GM12878 (cell line): ENCODE data around the gene DLL1. TPM values are rescaled to one million over a fixed set of nuclear protein-coding genes. Genes with fewer than 3 reads are reported as not detected.

Experiments used
- ATAC-seq: fragments of 200-7000 bp; cut with Tn5 transposase; 3 replicates; pipeline ENCODE4 v1.9.1; 2020; ENCODE audit warnings: mild to moderate bottlenecking, moderate library complexity
- BruUV-seq: library from RNA; stranded (reverse); fragments of 400-500 nt; replicated peaks from 2 replicates; lab custom pipeline; 2021; lab: Mats Ljungman, UMichigan
- CTCF ChIA-PET: fragments of 300-600 bp; sonication (Branson Sonifier 250); formaldehyde crosslinking; extraction: SDS; loops from one replicate; lab custom pipeline; 2021; ENCODE audit warnings: inconsistent platforms; lab: Yijun Ruan, JAX
- POLR2A ChIA-PET: fragments of 350-600 bp; formaldehyde crosslinking; extraction: SDS; loops from one replicate; lab custom pipeline; 2021; ENCODE audit warnings: inconsistent platforms; lab: Charles Lee
- RAD21 ChIA-PET: fragments of 300-600 bp; sonication (Branson Sonifier 250); formaldehyde crosslinking; loops from one replicate; lab custom pipeline; 2023; ENCODE audit warnings: antibody characterized with exemption; ENCODE audit not compliant: unreplicated experiment; lab: Charles Lee
- SMC1A ChIA-PET: fragments of 300-600 bp; sonication (Branson Sonifier 250); formaldehyde crosslinking; loops from one replicate; lab custom pipeline; 2023; ENCODE audit not compliant: unreplicated experiment, uncharacterized antibody; lab: Charles Lee
- DNase-seq: peaks from one replicate; pipeline ENCODE4 v3.0.0-alpha.2; 2011; ENCODE audit warnings: low read depth, low spot score
- FAIRE-seq: peaks from 3 replicates; lab custom pipeline; 2011; peaks lifted over from hg19 to GRCh38; lab: Jason Lieb, UNC
- H2AFZ ChIP-seq: 2 replicates; pipeline ENCODE4 v1.6.0; 2011; ENCODE audit warnings: low read depth, low read length, control low read depth; ENCODE audit not compliant: control insufficient read depth
- H3K27ac ChIP-seq: 2 replicates; pipeline ENCODE4 v1.5.1; 2011; ENCODE audit warnings: control low read depth; ENCODE audit not compliant: control insufficient read depth, insufficient read depth
- H3K27me3 ChIP-seq, 2 experiments: replicated peaks in 1 of 2; 2 replicates each; pipeline versions ENCODE4 v1.6.0 to v1.6.1; 2011; ENCODE audit warnings: low read length in 1 of 2; ENCODE audit not compliant: control insufficient read depth in 2 of 2, insufficient read depth in 2 of 2
- H3K36me3 ChIP-seq, 2 experiments: 2 replicates each; pipeline ENCODE4 v1.5.1; 2011; ENCODE audit warnings: low read length in 1 of 2; ENCODE audit not compliant: control insufficient read depth in 2 of 2, insufficient read depth in 2 of 2
- H3K4me1 ChIP-seq: 2 replicates; pipeline ENCODE4 v1.6.1; 2011; ENCODE audit warnings: mild to moderate bottlenecking, low read length, moderate library complexity, mixed read lengths; ENCODE audit not compliant: control insufficient read depth, insufficient read depth
- H3K4me2 ChIP-seq: 2 replicates; pipeline ENCODE4 v1.6.0; 2011; ENCODE audit warnings: control low read depth; ENCODE audit not compliant: control insufficient read depth, insufficient read depth
- H3K4me3 ChIP-seq: fragments of 200-600 bp; sonication (generic); 2 replicates; pipeline ENCODE4 v1.5.1; 2016
- H3K79me2 ChIP-seq: 2 replicates; pipeline ENCODE4 v1.6.0; 2011; ENCODE audit warnings: low read length; ENCODE audit not compliant: control insufficient read depth, insufficient read depth
- H3K9ac ChIP-seq: 2 replicates; pipeline ENCODE4 v1.8.0; 2011; ENCODE audit warnings: low read length, control low read depth, mixed read lengths; ENCODE audit not compliant: control insufficient read depth, insufficient read depth
- H3K9me3 ChIP-seq: replicated peaks from 3 replicates; pipeline ENCODE4 v1.5.1; 2011; ENCODE audit warnings: mild to moderate bottlenecking, low read length; ENCODE audit not compliant: control insufficient read depth, insufficient read depth
- H4K20me1 ChIP-seq: 2 replicates; pipeline ENCODE4 v1.6.0; 2011; ENCODE audit not compliant: control insufficient read depth, insufficient read depth
- BMI1 ChIP-seq: fragments of 450-650 bp; IDR thresholded peaks from 2 replicates; pipeline ENCODE4 v1.6.1; 2016; ENCODE audit warnings: mild to moderate bottlenecking, moderate library complexity, borderline replicate concordance
- BRCA1 ChIP-seq: IDR thresholded peaks from 2 replicates; pipeline ENCODE4 v1.6.1; 2011; ENCODE audit warnings: low read depth, low read length, improper control_type of control experiment
- CBFB ChIP-seq: IDR thresholded peaks from 2 replicates; pipeline ENCODE4 v1.6.1; 2016; ENCODE audit warnings: antibody characterized with exemption, low read depth
- DPF2 ChIP-seq: fragments of 450-650 bp; IDR thresholded peaks from 2 replicates; pipeline ENCODE4 v1.6.1; 2017; ENCODE audit warnings: mild to moderate bottlenecking
- EGR1 ChIP-seq, 2 experiments: IDR thresholded peaks; 1 replicate in 1 of 2; 2 replicates in 1 of 2; pipeline ENCODE4 v1.6.1; 2011 to 2012; ENCODE audit warnings: low read depth in 2 of 2, low read length in 2 of 2, borderline replicate concordance in 1 of 2, mild to moderate bottlenecking in 1 of 2, moderate library complexity in 1 of 2
- FOXM1 ChIP-seq: IDR thresholded peaks from 2 replicates; pipeline ENCODE4 v1.6.1; 2012; ENCODE audit warnings: low read depth, mild to moderate bottlenecking, inconsistent platforms, low read length, moderate library complexity
- LARP7 ChIP-seq: fragments of 450-650 bp; IDR thresholded peaks from 2 replicates; pipeline ENCODE4 v1.6.1; 2017; ENCODE audit warnings: mild to moderate bottlenecking
- MEF2B ChIP-seq: fragments of 450-650 bp; IDR thresholded peaks from 2 replicates; pipeline ENCODE4 v1.6.1; 2018; ENCODE audit warnings: mild to moderate bottlenecking, moderate library complexity; ENCODE audit not compliant: partially characterized antibody, poor library complexity, severe bottlenecking
- NFIC ChIP-seq: IDR thresholded peaks from 2 replicates; pipeline ENCODE4 v1.6.1; 2012; ENCODE audit warnings: low read depth, mild to moderate bottlenecking, inconsistent platforms, low read length, moderate library complexity
- SIN3A ChIP-seq: IDR thresholded peaks from 2 replicates; pipeline ENCODE4 v1.6.1; 2012; ENCODE audit warnings: low read depth, low read length, improper control_type of control experiment
- WGBS: methylation state at CpG from one replicate; pipeline ENCODE4 v1.1.6; 2016; ENCODE audit warnings: low lambda C conversion rate; ENCODE audit not compliant: insufficient replicate concordance, insufficient coverage; ENCODE audit errors: missing lambda C conversion rate; 5-methylcytosine and 5-hydroxymethylcytosine counted together
- in situ Hi-C: fragments of 300-500 bp; cut with MboI; formaldehyde crosslinking; loops from 9 replicates; pipeline ENCODE4 v1.14.3; 2018; ENCODE audit warnings: mixed read lengths
- intact Hi-C: fragments of 100-400 bp; cut with micrococcal nuclease; formaldehyde crosslinking; loops from one replicate; pipeline ENCODE4 v1.14.2; 2022; ENCODE audit not compliant: unreplicated experiment
- polyA plus RNA-seq, 11 experiments: library from polyadenylated mRNA; depleted of rRNA in 4 of 11; unstranded in 6 of 11; stranded (reverse) in 5 of 11; fragments of >200 nt; fragmentation: Nextera tagmentation in 4 of 11; fragmentation: Illumina TruSeq in 1 of 11; extraction: Ambion mirVana in 4 of 11; extraction: Trizol in 1 of 11; gene quantifications; 1 replicate in 1 of 11; 2 replicates in 10 of 11; pipeline versions ENCODE4 v1.2.1 to v1.2.3, GENCODE V29; 2011 to 2016; ENCODE audit warnings: inconsistent platforms in 2 of 11, missing spikeins in 2 of 11, low read depth in 1 of 11
- total RNA-seq, 4 experiments: library from RNA; depleted of rRNA in 3 of 4; stranded (reverse); fragments of >200 nt in 3 of 4; fragmentation: Illumina TruSeq in 1 of 4; extraction: Trizol in 1 of 4; gene quantifications; 2 replicates each; pipeline versions ENCODE4 v1.2.1 to v1.2.3, GENCODE V29; 2013 to 2021
- TF ChIP-seq, protein P1 (sequence below): IDR thresholded peaks from 2 replicates; pipeline ENCODE4 v1.6.1; 2012; ENCODE audit warnings: low read depth, low read length, improper control_type of control experiment
- TF ChIP-seq, protein P2 (sequence below): fragments of 450-650 bp; IDR thresholded peaks from 2 replicates; pipeline ENCODE4 v1.6.1; 2017; ENCODE audit warnings: mild to moderate bottlenecking, low read depth, inconsistent platforms; ENCODE audit not compliant: poor library complexity, severe bottlenecking
- TF ChIP-seq, protein P3 (sequence below): fragments of 450-650 bp; formaldehyde crosslinking; IDR thresholded peaks from 2 replicates; pipeline ENCODE4 v1.4.0; 2022; ENCODE audit warnings: mild to moderate bottlenecking, moderate library complexity
- TF ChIP-seq, protein P4 (sequence below): IDR thresholded peaks from 2 replicates; pipeline ENCODE4 v1.6.1; 2012; ENCODE audit warnings: low read length, inconsistent platforms

DLL1 gene
- total and polyA plus RNA-seq, 10 of the 15 experiments (the other 5 are each of a cell fraction or from before 2014, with no cell fraction given) = 0.02 to 0.80 (median 0.19) TPM

GRCh38 chr6:170291271-170292110, 613 bp upstream of the DLL1 start:
- no peak overlapping the region for H3K9ac ChIP-seq
- ATAC-seq (peak; percentile 62), DNase-seq (no peak), FAIRE-seq (no peak)
- H3K4me2 ChIP-seq = peak overlapping the region; percentile 82
- intact Hi-C loops (loop anchor here (2.0 to 10.0 kb wide), 2 partner anchors 19 to 457 kb away; no protein-coding TSS in a partner anchor), in situ Hi-C loops (no loop called here)
- H3K9me3 ChIP-seq = no peaks in the 10 kb centered on the region
- H3K4me1 ChIP-seq = peaks cover 27% of the 10 kb centered on the region
- RAD21 ChIA-PET = interaction anchor here (0.6 to 2.1 kb wide), 11 partner anchors 14 to 460 kb away, joined by 3 to 11 read pairs (median 4); no protein-coding TSS in a partner anchor
- CTCF ChIA-PET = interaction anchor here (0.6 to 2.2 kb wide), 4 partner anchors 17 to 460 kb away, joined by 3 to 5 read pairs (median 4); no protein-coding TSS in a partner anchor
- WGBS = 2% methylated on average over 72 of the region's 87 CpGs
- peaks cover 11 to 46% of the 10 kb centered on the region in 2 experiments for H3K27me3 ChIP-seq
- H3K79me2 ChIP-seq = no peaks in the 10 kb centered on the region
- POLR2A ChIA-PET = no interaction called here
- no TSS peak for BruUV-seq
- no peak overlapping the region for H2AFZ ChIP-seq
- H3K4me3 ChIP-seq = peak overlapping the region; percentile 46; the same call in 1 of the 2 replicates
- H4K20me1 ChIP-seq = no peaks in the 10 kb centered on the region
- SMC1A ChIA-PET = interaction anchor here (1.3 to 2.0 kb wide), 4 partner anchors 19 to 460 kb away, joined by 4 to 7 read pairs (median 5); no protein-coding TSS in a partner anchor
- H3K36me3 ChIP-seq = no peaks in the 10 kb centered on the region
- H3K27ac ChIP-seq = no peak overlapping the region
- peak; percentile 26 for TF ChIP-seq MEF2B
- TF ChIP-seq EGR1 (IDR thresholded peaks at IDR 0.05; ENCODE audit: borderline replicate concordance in 1 of 2, low read depth in 2 of 2, low read length in 2 of 2) = 0 out of 3 replicates have a peak, but pooled peaks of 1 of the 2 experiments have one; percentile 9
- no peak for TF ChIP-seq BRCA1
- no peak for TF ChIP-seq CBFB
- TF ChIP-seq, protein P1, sequence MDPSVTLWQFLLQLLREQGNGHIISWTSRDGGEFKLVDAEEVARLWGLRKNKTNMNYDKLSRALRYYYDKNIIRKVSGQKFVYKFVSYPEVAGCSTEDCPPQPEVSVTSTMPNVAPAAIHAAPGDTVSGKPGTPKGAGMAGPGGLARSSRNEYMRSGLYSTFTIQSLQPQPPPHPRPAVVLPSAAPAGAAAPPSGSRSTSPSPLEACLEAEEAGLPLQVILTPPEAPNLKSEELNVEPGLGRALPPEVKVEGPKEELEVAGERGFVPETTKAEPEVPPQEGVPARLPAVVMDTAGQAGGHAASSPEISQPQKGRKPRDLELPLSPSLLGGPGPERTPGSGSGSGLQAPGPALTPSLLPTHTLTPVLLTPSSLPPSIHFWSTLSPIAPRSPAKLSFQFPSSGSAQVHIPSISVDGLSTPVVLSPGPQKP = no peak
- TF ChIP-seq SIN3A = no peak
- TF ChIP-seq, protein P2, sequence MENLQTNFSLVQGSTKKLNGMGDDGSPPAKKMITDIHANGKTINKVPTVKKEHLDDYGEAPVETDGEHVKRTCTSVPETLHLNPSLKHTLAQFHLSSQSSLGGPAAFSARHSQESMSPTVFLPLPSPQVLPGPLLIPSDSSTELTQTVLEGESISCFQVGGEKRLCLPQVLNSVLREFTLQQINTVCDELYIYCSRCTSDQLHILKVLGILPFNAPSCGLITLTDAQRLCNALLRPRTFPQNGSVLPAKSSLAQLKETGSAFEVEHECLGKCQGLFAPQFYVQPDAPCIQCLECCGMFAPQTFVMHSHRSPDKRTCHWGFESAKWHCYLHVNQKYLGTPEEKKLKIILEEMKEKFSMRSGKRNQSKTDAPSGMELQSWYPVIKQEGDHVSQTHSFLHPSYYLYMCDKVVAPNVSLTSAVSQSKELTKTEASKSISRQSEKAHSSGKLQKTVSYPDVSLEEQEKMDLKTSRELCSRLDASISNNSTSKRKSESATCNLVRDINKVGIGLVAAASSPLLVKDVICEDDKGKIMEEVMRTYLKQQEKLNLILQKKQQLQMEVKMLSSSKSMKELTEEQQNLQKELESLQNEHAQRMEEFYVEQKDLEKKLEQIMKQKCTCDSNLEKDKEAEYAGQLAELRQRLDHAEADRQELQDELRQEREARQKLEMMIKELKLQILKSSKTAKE = no peak
- TF ChIP-seq NFIC = no peak
- no peak for TF ChIP-seq BMI1
- TF ChIP-seq, protein P3, sequence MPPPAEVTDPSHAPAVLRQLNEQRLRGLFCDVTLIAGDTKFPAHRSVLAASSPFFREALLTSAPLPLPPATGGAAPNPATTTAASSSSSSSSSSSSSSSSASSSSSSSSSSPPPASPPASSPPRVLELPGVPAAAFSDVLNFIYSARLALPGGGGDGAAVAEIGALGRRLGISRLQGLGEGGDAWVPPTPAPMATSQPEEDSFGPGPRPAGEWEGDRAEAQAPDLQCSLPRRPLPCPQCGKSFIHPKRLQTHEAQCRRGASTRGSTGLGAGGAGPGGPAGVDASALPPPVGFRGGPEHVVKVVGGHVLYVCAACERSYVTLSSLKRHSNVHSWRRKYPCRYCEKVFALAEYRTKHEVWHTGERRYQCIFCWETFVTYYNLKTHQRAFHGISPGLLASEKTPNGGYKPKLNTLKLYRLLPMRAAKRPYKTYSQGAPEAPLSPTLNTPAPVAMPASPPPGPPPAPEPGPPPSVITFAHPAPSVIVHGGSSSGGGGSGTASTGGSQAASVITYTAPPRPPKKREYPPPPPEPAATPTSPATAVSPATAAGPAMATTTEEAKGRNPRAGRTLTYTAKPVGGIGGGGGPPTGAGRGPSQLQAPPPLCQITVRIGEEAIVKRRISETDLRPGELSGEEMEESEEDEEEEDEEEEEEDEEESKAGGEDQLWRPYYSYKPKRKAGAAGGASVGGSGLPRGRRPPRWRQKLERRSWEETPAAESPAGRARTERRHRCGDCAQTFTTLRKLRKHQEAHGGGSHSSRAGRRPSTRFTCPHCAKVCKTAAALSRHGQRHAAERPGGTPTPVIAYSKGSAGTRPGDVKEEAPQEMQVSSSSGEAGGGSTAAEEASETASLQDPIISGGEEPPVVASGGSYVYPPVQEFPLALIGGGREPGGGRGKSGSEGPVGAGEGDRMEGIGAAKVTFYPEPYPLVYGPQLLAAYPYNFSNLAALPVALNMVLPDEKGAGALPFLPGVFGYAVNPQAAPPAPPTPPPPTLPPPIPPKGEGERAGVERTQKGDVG (CRISPR knock-in tag) = no peak
- TF ChIP-seq, protein P4, sequence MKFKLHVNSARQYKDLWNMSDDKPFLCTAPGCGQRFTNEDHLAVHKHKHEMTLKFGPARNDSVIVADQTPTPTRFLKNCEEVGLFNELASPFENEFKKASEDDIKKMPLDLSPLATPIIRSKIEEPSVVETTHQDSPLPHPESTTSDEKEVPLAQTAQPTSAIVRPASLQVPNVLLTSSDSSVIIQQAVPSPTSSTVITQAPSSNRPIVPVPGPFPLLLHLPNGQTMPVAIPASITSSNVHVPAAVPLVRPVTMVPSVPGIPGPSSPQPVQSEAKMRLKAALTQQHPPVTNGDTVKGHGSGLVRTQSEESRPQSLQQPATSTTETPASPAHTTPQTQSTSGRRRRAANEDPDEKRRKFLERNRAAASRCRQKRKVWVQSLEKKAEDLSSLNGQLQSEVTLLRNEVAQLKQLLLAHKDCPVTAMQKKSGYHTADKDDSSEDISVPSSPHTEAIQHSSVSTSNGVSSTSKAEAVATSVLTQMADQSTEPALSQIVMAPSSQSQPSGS = no peak
- TF ChIP-seq FOXM1 = no peak
- 0 out of 2 replicates have a peak, but pooled peaks have one; percentile 58 for TF ChIP-seq DPF2
- TF ChIP-seq LARP7 = no peak; the same call in 1 of the 2 replicates
